Lower lobe of right lung (tissue), 2 donors: ENCODE data around the gene LIMS2. TPM values are rescaled to one million over a fixed set of nuclear protein-coding genes. Genes with fewer than 3 reads are reported as not detected.

Experiments
- ATAC-seq, 2 donors: fragments of 200-7000 bp; cut with Tn5 transposase; one replicate each; pipeline ENCODE4 v1.9.1; 2020 to 2022; ENCODE audit warnings: mild to moderate bottlenecking in 2 of 2, moderate library complexity in 2 of 2
- DNase-seq: peaks from one replicate; pipeline ENCODE4 v3.0.0-alpha.2; 2020
- H3K27ac ChIP-seq: fragments of 200-600 bp; one replicate; pipeline ENCODE4 v1.8.0; 2022
- H3K27me3 ChIP-seq: fragments of 200-600 bp; one replicate; pipeline ENCODE4 v1.8.0; 2022; ENCODE audit warnings: low read depth
- H3K36me3 ChIP-seq: fragments of 200-600 bp; one replicate; pipeline ENCODE4 v1.8.0; 2022; ENCODE audit warnings: mild to moderate bottlenecking
- H3K4me1 ChIP-seq: fragments of 200-600 bp; one replicate; pipeline ENCODE4 v1.8.0; 2022
- H3K4me3 ChIP-seq: fragments of 200-600 bp; one replicate; pipeline ENCODE4 v1.8.0; 2022; ENCODE audit warnings: mild to moderate bottlenecking
- H3K9me3 ChIP-seq: fragments of 200-600 bp; one replicate; pipeline ENCODE4 v1.8.0; 2022
- CTCF ChIP-seq: fragments of 200-600 bp; IDR thresholded peaks from one replicate; pipeline ENCODE4 v1.8.0; 2022; ENCODE audit warnings: antibody characterized with exemption, mild to moderate bottlenecking
- intact Hi-C: fragments of 100-400 bp; cut with DNase I; formaldehyde crosslinking; loops from one replicate; pipeline ENCODE4 v1.11.0; 2022
- total RNA-seq: library from RNA; stranded (reverse); fragmentation: NEBNext Ultra II Directional; extraction: Animal tissue kit (Norgen Biotek cat#: 25700); gene quantifications from one replicate; pipeline ENCODE4 v1.2.1, GENCODE V29; 2021
- donor health status: DM: no; HTN: yes; CAD: no; lungs with severe emphysema.

Gene LIMS2
- total RNA-seq, 1 donor from 2014 or later: 148 TPM

- H3K9me3 ChIP-seq: peaks cover 10% of the 10 kb centered on the region
- no peaks in the 10 kb centered on the region for H3K36me3 ChIP-seq
- DNase-seq: no peak
- no peak for ATAC-seq
- H3K27ac ChIP-seq: no peak overlapping the region
- no peaks in the 10 kb centered on the region for H3K27me3 ChIP-seq
- H3K4me1 ChIP-seq: no peaks in the 10 kb centered on the region
- no peak for TF ChIP-seq CTCF
- intact Hi-C loops: no loop called here
- no peak overlapping the region for H3K4me3 ChIP-seq
Observed at GRCh38 chr2:127610561-127610960, 64.8 kb downstream of the LIMS2 start.

DNA sequence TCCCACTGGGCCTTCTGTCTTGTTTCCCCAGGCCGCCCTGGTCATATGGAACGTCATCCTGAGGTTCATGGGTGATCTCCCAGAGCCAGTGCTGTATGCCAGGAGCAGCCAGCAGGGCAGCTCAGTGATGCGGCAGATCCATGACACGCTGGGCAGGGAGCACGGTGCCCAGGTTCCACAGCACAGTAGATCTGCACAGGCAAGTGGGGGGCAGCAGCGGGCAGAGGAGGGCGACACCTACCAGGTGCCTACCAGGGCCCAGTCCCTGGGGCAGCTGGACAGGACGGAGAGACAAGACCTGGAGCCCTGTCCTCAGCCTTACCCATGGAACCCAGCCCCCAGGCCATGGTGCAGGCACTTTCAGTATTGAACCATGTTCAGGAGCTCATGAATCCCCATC, 65.5 kb downstream of the LIMS2 start:
- no peaks in the 10 kb centered on the region for H3K4me1 ChIP-seq
- no peaks in the 10 kb centered on the region for H3K36me3 ChIP-seq
- TF ChIP-seq CTCF: no peak
- no peak overlapping the region for H3K27ac ChIP-seq
- no peak overlapping the region for H3K4me3 ChIP-seq
- no peaks in the 10 kb centered on the region for H3K27me3 ChIP-seq
- H3K9me3 ChIP-seq: peaks cover 10% of the 10 kb centered on the region
- ATAC-seq (no peak), DNase-seq (no peak)
- intact Hi-C loops: no loop called here

DNA sequence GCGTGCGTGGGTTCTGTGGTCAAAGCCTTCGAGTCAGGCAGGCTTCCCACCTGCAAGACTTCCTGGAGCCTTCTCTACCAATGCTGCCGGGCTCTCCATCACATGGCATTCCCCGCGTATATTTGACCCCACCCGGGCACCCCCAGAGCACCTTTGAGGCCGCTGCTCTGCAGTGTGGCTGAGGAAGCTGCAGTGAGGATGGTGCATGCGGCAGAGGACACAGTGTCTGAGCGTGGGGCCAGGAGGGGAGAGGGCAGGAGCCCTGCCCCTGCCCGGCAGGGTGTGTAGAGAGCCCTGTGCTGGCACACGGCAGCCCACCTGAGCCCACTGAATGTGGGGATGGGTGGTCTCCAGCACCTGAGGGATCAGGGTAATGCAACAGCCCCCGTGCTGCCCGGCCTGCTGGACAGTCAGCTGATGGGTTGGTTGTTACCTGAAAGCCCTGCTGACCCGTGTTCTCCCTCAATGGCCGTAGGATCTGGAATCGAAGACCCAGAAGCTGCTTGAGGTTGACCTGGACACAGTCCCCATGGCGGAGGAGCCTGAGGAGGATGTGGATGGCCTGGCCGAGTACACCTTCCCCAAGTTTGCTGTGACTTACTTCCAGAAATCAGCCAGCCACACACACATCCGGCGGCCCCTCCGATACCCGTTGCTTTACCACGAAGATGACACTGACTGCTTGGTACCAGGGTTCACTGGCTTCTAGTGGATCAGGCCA, 66.1 kb downstream of the LIMS2 start:
- ATAC-seq (no peak), DNase-seq (peak; percentile 30)
- Histone ChIP-seq H3K4me3 (no peak overlapping the region), H3K27ac (no peak overlapping the region), H3K4me1 (no peaks in the 10 kb centered on the region), H3K9me3 (peaks cover 10% of the 10 kb centered on the region), H3K36me3 (no peaks in the 10 kb centered on the region), H3K27me3 (no peaks in the 10 kb centered on the region)
- intact Hi-C loops: no loop called here
- TF ChIP-seq CTCF: no peak

DNA sequence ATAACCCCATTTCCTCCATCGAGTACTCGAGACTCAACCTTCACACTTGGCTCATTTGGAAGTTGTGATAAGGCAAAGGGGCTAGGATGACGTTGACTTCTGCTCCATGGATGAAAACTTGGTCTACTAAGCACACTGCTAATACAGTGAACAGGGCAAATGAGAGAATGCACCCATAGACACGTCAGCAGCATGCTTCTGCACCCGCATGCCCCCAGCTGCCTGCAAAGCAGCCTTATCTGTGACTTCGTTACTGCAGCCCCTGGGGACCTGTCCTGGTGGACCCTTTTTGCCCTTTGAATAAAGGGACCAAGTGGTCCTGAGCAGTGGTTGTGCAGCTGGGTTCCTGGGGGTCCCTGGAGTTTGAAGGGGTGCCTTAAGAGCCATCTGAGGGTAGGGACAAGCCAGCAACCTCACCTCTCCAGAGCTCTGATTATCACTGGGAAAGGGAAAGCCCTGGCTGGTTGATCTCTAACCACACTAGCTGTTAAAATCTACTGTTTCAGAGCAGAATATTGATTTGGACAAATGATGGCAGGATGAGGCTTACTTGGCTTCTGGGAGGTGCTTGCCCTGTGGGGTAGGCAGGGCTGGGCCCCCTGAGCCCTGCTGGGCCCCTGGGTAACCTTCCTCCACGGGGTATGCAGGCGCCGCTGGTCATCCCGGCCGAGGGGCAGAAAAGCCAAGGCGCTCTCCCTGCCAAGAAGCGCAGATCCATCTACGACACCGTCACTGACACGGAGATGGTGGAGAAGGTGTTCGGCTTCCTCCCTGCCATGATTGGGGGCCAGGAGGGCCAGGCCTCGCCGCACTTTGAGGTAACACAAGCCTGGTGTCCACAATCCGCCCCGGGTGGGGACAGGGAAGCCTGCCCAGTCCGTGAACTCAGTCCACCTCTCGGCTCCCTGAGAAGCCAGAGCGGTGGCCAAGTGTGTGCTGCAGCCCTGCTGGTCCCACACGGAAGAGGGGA, 67.0 kb downstream of the LIMS2 start:
- no peak overlapping the region for H3K4me3 ChIP-seq
- DNase-seq (peak; percentile 31), ATAC-seq (no peak)
- intact Hi-C loops: no loop called here
- H3K9me3 ChIP-seq: peaks cover 7% of the 10 kb centered on the region
- no peak overlapping the region for H3K27ac ChIP-seq
- no peaks in the 10 kb centered on the region for H3K36me3 ChIP-seq
- TF ChIP-seq CTCF: no peak
- H3K27me3 ChIP-seq: no peaks in the 10 kb centered on the region
- no peaks in the 10 kb centered on the region for H3K4me1 ChIP-seq

DNA sequence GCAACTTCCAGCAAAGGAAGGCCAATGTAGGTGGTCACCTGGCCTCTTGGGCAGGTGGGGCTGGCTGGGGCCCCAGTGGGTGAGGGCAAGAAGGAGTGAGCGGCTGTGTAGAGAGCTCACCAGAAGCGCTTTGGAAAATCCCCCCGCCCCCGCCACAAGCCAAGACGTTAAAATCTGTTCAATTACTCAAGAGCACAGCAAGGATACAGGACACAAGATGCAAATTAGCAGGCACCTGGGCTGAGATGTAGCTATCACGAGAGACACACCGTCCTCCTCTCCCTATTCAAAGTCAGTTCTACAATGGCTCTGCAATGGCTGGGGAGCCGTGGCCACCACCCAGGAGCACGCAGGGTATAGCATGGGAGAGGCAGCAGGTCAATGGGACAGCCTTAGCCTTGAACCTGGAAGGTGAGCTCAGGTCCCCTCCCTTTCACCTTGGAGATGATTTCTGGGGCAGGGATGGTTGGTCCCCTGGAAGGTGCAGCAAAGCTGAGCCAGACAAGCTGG, 67.9 kb downstream of the LIMS2 start:
- H3K4me3 ChIP-seq: no peak overlapping the region
- DNase-seq (peak; percentile 27), ATAC-seq (no peak)
- intact Hi-C loops: no loop called here
- H3K27me3 ChIP-seq: no peaks in the 10 kb centered on the region
- no peaks in the 10 kb centered on the region for H3K36me3 ChIP-seq
- H3K9me3 ChIP-seq: no peaks in the 10 kb centered on the region
- no peak overlapping the region for H3K27ac ChIP-seq
- no peak for TF ChIP-seq CTCF
- no peaks in the 10 kb centered on the region for H3K4me1 ChIP-seq
